Measurements from ENCODE around the gene SLC22A17. TPM values are rescaled to one million over a fixed set of nuclear protein-coding genes. Genes with fewer than 3 reads are reported as not detected.

Gene SLC22A17
- total and polyA plus RNA-seq, 4 donors = 1.1 to 14.6 (median 2.6) TPM

DNA sequence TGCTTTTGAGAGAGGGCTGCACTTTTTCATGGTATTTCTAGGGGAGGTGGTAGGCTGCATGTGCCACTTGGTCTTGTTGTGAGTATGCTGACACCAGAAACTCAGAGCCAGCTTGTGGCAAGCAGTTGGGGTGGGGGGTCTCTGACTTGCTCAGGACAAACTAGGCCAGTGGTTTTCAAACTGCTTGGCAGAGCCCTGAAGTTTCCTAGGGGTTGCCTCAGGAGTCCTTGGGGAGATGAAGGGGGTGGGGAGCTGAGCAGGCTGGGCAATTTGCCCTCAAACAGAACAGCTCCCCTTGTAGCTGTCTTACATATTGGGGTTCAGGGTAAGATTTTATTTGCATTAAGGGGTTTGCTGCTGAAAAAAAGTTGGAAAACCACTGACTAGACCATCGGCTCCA, 42.1 kb downstream of the SLC22A17 start:
- no peak for DNase-seq (ENCODE audit: low spot score)
- Histone ChIP-seq H3K4me1 (ENCODE audit: control insufficient read depth in 4 of 4, insufficient read depth in 4 of 4, low read length in 3 of 4) (peaks cover 15 to 37% (median 23%) of the 10 kb centered on the region in 4 donors), H3K4me3 (ENCODE audit: low read depth in 1 of 3, low read length in 3 of 3) (no peak overlapping the region), H3K27ac (ENCODE audit: low read depth in 1 of 2, low read length in 2 of 2) (no peak overlapping the region), H3K36me3 (ENCODE audit: control insufficient read depth in 4 of 4, insufficient read depth in 3 of 4, low read depth in 1 of 4, low read length in 3 of 4) (peaks cover 0 to 14% (median 6%) of the 10 kb centered on the region in 4 donors), H3K27me3 (ENCODE audit: control insufficient read depth in 4 of 4, insufficient read depth in 4 of 4, low read length in 3 of 4) (no peaks in the 10 kb centered on the region), H3K9me3 (ENCODE audit: control insufficient read depth in 4 of 4, low read length in 3 of 4) (no peaks in the 10 kb centered on the region), H3K9ac (ENCODE audit: low read depth in 1 of 2, low read length in 2 of 2) (no peak overlapping the region)
- TF ChIP-seq SP1 (IDR thresholded peaks at IDR 0.05) (no peak), JUND (IDR thresholded peaks at IDR 0.05) (no peak), YY1 (IDR thresholded peaks at IDR 0.05) (no peak), FOXA2 (IDR thresholded peaks at IDR 0.05) (no peak), RAD21 (IDR thresholded peaks at IDR 0.05) (no peak), RXRA (IDR thresholded peaks at IDR 0.05) (no peak), HNF4G (IDR thresholded peaks at IDR 0.05) (no peak), FOXA1 (IDR thresholded peaks at IDR 0.05) (no peak), EGR1 (IDR thresholded peaks at IDR 0.05; ENCODE audit: low read depth in 2 of 2) (no peak), TAF1 (conservative IDR thresholded peaks at IDR 0.05) (no peak), HNF4A (conservative IDR thresholded peaks at IDR 0.05) (no peak), GABPA (IDR thresholded peaks at IDR 0.05 in 1 of 2, conservative IDR thresholded peaks at IDR 0.05 in 1 of 2) (no peak), NR2F2 (IDR thresholded peaks at IDR 0.05) (no peak)
- TF ChIP-seq, protein P1, sequence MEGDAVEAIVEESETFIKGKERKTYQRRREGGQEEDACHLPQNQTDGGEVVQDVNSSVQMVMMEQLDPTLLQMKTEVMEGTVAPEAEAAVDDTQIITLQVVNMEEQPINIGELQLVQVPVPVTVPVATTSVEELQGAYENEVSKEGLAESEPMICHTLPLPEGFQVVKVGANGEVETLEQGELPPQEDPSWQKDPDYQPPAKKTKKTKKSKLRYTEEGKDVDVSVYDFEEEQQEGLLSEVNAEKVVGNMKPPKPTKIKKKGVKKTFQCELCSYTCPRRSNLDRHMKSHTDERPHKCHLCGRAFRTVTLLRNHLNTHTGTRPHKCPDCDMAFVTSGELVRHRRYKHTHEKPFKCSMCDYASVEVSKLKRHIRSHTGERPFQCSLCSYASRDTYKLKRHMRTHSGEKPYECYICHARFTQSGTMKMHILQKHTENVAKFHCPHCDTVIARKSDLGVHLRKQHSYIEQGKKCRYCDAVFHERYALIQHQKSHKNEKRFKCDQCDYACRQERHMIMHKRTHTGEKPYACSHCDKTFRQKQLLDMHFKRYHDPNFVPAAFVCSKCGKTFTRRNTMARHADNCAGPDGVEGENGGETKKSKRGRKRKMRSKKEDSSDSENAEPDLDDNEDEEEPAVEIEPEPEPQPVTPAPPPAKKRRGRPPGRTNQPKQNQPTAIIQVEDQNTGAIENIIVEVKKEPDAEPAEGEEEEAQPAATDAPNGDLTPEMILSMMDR (IDR thresholded peaks at IDR 0.05; ENCODE audit: low read depth, low read length, missing input control) = no peak
- TF ChIP-seq, protein P2, sequence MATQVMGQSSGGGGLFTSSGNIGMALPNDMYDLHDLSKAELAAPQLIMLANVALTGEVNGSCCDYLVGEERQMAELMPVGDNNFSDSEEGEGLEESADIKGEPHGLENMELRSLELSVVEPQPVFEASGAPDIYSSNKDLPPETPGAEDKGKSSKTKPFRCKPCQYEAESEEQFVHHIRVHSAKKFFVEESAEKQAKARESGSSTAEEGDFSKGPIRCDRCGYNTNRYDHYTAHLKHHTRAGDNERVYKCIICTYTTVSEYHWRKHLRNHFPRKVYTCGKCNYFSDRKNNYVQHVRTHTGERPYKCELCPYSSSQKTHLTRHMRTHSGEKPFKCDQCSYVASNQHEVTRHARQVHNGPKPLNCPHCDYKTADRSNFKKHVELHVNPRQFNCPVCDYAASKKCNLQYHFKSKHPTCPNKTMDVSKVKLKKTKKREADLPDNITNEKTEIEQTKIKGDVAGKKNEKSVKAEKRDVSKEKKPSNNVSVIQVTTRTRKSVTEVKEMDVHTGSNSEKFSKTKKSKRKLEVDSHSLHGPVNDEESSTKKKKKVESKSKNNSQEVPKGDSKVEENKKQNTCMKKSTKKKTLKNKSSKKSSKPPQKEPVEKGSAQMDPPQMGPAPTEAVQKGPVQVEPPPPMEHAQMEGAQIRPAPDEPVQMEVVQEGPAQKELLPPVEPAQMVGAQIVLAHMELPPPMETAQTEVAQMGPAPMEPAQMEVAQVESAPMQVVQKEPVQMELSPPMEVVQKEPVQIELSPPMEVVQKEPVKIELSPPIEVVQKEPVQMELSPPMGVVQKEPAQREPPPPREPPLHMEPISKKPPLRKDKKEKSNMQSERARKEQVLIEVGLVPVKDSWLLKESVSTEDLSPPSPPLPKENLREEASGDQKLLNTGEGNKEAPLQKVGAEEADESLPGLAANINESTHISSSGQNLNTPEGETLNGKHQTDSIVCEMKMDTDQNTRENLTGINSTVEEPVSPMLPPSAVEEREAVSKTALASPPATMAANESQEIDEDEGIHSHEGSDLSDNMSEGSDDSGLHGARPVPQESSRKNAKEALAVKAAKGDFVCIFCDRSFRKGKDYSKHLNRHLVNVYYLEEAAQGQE (IDR thresholded peaks at IDR 0.05) = no peak
- TF ChIP-seq, protein P3, sequence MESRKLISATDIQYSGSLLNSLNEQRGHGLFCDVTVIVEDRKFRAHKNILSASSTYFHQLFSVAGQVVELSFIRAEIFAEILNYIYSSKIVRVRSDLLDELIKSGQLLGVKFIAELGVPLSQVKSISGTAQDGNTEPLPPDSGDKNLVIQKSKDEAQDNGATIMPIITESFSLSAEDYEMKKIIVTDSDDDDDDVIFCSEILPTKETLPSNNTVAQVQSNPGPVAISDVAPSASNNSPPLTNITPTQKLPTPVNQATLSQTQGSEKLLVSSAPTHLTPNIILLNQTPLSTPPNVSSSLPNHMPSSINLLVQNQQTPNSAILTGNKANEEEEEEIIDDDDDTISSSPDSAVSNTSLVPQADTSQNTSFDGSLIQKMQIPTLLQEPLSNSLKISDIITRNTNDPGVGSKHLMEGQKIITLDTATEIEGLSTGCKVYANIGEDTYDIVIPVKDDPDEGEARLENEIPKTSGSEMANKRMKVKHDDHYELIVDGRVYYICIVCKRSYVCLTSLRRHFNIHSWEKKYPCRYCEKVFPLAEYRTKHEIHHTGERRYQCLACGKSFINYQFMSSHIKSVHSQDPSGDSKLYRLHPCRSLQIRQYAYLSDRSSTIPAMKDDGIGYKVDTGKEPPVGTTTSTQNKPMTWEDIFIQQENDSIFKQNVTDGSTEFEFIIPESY (IDR thresholded peaks at IDR 0.05) = no peak
- TF ChIP-seq, protein P4, sequence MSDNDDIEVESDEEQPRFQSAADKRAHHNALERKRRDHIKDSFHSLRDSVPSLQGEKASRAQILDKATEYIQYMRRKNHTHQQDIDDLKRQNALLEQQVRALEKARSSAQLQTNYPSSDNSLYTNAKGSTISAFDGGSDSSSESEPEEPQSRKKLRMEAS (IDR thresholded peaks at IDR 0.05) = no peak
- TF ChIP-seq, protein P5, sequence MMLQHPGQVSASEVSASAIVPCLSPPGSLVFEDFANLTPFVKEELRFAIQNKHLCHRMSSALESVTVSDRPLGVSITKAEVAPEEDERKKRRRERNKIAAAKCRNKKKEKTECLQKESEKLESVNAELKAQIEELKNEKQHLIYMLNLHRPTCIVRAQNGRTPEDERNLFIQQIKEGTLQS (IDR thresholded peaks at IDR 0.05) = no peak
- WGBS = 87% methylated on average over 1 of the region's 1 CpG
